Fibroblast of skin of right biceps (primary cell): ENCODE results near the gene RIN3.

ENCODE experiments used
- DNase-seq: peaks from one replicate; pipeline ENCODE4 v3.0.0-alpha.2; 2013

The RIN3 gene

DNA sequence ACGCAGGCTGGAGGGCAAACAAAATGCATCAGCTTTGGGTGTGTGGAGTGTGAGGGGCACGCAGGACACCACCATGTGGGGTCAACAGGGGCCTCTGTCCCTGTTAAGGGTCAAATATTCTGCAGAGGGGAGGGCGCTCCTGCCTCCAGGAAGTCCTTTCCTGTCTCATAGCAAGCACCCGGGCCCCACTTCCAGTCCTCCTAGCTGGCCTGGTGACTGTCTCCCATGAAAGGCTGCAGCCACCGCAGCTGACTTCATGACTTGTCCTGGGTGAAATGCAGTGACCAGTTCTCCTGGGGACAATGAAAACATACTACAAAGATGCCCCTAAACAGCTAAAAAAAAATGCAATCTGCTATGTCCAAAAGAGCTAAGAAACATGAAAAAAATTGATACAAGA, 181.2 kb downstream of the RIN3 start:
- no peak for DNase-seq

DNA sequence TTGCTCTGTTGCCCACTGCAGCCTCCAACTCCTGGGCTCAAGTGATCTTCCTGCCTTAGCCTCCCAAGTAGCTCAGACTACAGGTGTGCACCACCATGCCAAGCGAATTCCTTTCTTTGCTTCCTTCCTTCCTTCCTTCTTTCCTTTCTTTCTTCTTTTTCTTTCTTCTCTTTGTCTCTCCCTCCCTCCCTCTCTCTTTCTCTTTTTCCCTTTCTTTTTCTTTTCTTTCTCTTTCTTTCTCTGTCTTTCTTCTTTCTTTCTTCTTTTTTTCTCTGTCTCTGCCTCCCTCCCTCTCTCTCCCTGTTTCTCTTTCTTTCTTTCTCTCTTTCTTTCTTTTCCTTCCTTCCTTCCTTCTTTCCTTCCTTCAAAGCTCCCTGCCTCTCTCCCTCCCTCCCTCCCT, 182.0 kb downstream of the RIN3 start:
- no peak for DNase-seq

GRCh38 chr14:92696366-92696765, 182.8 kb downstream of the RIN3 start:
- DNase-seq = no peak

- DNase-seq = no peak
Observed at GRCh38 chr14:92698393-92698792, 184.8 kb downstream of the RIN3 start.

- no peak for DNase-seq
Observed at GRCh38 chr14:92701826-92702225, 188.2 kb downstream of the RIN3 start.

GRCh38 chr14:92702441-92702918, 188.9 kb downstream of the RIN3 start:
- no peak for DNase-seq

GRCh38 chr14:92703516-92703915, 189.9 kb downstream of the RIN3 start:
- no peak for DNase-seq

- no peak for DNase-seq
Observed at GRCh38 chr14:92704036-92704804, 190.6 kb downstream of the RIN3 start.

GRCh38 chr14:92704821-92705220, 191.2 kb downstream of the RIN3 start:
- DNase-seq = no peak

- DNase-seq = no peak
Observed at GRCh38 chr14:92706386-92706785, 192.8 kb downstream of the RIN3 start.

DNA sequence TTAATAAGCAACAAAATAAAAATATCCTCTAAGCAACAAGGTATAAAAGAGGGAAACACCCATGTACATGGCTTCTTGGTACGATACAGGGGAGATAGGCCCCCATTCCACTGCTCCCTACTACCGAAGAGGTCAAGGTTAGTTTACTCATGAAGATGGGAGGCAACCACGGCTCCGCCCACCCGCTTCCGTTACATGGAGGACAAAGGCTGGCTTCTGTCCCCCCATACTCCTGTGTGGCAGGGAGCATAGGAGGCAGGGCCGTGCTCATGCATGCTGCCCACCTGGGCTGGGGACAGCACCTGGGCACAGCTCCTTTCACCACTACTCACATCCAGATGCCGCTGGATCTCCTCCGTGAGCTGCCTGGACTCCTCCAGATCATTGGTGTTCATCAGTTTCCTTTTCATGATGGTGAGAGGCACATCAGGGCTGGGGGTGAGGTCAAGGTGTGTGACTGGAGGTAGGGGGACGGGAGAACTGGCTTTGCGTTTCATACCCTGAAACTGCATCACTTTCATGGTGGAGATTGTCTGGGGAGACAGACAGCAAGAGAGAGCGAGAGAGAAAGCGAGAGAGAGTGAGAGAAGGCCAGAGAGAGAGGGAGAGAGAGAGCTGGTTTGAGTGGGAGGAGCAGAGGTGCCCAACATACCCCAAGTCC, 195.9 kb downstream of the RIN3 start:
- DNase-seq = no peak

DNA sequence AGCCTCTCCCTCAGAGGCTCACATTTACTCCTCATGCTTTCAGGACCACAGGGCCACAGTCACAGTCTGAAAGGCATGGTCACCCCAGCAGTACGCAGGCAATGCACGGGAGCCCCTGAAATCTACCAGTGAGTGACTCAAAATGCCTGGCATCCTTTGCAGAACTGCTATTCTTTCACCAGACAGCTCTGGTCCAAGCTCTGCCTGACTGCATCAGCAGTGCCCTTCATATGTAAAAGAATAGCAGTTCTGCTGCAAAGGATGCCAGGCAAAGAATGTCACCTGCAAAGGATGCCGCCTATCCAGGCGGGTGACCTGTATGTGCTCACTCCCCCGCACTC, 196.4 kb downstream of the RIN3 start:
- DNase-seq = no peak

- DNase-seq = no peak
Observed at GRCh38 chr14:92711976-92712653, 198.5 kb downstream of the RIN3 start.

DNA sequence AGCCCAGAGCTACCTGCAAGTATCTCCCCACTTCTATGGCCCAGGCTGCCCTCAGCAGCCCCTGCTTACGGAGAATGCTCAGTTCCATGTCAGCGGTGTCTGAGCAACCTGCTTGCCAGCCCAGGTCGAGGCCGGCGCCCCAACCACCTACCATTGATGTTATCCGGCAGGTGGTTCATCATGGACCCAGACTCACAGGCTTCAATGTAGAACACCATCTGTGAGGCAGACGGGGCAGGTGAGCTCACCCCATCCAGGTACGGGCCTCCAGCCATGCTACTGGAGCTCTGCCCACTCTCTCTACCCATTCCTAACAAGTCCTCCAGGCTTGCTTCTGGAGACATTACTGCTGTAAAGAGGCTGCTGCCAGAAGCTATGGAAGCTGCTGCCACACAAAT, 199.1 kb downstream of the RIN3 start:
- no peak for DNase-seq

GRCh38 chr14:92714739-92715307, 201.2 kb downstream of the RIN3 start:
- DNase-seq = peak; percentile 66

DNA sequence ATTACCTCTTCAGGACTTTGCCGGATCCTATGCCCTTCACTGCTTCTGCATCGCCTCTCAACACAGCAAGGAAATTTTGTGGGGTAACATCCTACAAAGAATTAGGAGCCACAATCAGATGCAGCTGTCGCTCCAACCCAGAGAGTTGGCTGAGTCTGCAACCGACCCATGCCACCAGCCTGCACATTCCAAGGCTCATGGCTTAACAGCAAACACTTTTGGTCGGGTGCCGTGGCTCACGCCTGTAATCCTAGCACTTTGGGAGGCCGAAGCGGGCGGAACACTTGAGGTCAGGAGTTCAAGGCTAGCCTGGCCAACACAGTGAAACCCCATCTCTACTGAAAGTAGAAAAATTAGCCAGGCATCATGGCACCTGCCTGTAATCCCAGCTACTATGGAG, 202.6 kb downstream of the RIN3 start:
- DNase-seq = no peak

- peak; percentile 36 for DNase-seq
Observed at GRCh38 chr14:92717571-92718042, 204.0 kb downstream of the RIN3 start.

DNA sequence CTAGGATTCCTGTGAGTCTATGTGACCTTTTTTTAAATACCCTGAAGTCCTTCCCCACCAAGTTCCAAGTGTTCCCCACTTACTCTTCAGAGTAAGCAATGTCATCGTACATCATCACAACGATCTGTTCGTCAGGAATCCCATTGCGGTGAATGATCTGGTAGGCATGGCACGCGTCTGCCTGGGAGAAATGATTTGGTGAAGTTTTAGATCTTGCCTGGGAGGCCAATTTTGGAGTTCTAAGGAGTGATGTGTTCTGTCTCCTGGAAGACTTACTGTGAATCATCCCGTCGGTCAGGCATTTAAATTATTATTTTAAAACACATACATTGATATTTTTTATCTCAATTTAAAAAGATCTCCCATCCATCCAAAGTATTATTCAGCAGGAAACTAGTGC, 205.1 kb downstream of the RIN3 start:
- DNase-seq = peak; percentile 84

DNA sequence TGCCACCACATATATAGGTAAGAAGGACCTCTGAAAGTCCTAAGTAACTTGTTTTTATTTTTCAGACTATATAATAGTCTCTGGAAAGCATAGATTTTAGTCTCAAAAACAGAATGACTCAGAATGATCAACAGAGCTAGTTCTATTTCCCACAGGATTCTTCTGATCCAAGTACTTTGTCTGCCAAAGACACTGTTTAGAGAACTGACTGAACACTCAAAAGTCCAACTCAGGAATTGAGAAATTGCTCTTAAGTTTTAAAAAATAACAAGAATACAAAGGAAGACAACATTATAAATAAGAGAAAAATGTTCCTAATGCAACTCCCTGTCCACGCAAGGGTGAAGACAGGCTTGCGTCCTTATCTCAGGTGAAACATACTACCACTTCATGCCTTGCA, 205.8 kb downstream of the RIN3 start:
- peak; percentile 48 for DNase-seq

- DNase-seq = no peak
Observed at GRCh38 chr14:92719890-92720323, 206.3 kb downstream of the RIN3 start.

- no peak for DNase-seq
Observed at GRCh38 chr14:92724516-92725340, 211.1 kb downstream of the RIN3 start.

DNA sequence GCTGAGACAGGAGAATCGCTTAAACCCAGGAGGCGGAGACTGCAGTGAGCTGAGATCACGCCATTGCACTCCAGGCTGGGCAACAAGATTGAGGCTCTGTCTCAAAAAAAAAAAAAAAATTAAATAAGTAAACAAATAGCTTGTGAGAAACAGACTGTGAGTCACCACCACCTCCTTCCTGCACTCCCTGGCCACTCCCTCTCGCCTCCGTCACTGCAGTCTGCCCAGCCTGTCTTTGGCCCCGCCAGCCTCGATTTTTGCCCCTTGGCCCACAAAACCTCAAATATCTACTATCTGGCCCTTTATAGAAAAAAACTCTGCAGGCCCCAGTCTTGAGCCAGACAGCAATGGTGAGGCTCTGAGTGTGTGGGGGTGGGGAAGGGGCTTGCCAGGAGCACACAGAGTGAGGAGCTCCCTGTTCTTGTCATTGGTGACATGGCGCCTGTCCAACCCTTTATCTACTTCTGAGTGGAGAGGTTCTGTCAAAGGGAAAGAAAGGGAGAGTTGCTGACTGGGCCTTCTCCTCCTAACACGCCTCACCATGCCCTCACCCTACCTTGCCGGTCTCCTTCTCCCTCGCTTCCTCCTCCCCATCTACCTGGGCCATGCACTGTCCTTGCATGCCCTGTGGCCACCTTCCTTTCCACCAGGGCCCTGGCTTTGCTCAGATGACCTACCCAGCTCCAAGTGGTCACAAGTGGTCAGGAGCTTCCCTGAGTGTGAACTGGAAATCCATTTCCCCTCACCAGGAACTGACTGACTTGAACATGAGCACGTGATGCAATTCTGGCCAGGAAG, 212.8 kb downstream of the RIN3 start:
- DNase-seq = peak; percentile 50
